ENCODE results near the gene TBC1D16. TPM values are rescaled to one million over a fixed set of nuclear protein-coding genes. Genes with fewer than 3 reads are reported as not detected.

The TBC1D16 gene
- total RNA-seq, 6 experiments from 2014 or later: 5.8 to 21.0 (median 14.4) TPM

DNA sequence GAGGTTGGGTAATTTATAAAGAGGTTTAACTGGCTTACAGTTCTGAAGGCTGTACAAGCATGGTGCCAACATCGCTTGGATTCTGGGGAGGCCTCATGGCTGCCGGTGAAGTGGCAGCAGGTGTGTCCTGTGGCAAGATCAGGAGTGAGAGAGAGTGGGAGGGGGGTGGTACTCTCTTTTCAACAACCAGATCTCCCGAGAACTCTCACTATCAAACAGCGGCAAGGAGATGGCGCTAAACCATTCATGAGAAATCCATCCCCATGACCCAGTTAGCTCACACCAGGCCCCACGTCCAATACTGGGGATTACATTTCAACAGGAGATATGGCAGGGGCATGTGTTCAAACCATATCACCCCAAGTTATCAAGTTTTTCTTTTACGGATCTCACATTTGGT, 152.5 kb downstream of the TBC1D16 start:
- no peak overlapping the region for H3K4me3 ChIP-seq
- no peak for DNase-seq
- TF ChIP-seq, protein P1, sequence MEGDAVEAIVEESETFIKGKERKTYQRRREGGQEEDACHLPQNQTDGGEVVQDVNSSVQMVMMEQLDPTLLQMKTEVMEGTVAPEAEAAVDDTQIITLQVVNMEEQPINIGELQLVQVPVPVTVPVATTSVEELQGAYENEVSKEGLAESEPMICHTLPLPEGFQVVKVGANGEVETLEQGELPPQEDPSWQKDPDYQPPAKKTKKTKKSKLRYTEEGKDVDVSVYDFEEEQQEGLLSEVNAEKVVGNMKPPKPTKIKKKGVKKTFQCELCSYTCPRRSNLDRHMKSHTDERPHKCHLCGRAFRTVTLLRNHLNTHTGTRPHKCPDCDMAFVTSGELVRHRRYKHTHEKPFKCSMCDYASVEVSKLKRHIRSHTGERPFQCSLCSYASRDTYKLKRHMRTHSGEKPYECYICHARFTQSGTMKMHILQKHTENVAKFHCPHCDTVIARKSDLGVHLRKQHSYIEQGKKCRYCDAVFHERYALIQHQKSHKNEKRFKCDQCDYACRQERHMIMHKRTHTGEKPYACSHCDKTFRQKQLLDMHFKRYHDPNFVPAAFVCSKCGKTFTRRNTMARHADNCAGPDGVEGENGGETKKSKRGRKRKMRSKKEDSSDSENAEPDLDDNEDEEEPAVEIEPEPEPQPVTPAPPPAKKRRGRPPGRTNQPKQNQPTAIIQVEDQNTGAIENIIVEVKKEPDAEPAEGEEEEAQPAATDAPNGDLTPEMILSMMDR (IDR thresholded peaks at IDR 0.05): no peak
- TF ChIP-seq POLR2A (IDR thresholded peaks at IDR 0.05): no peak
- H3K9me3 ChIP-seq: no peaks in the 10 kb centered on the region
- no peaks in the 10 kb centered on the region for H3K4me1 ChIP-seq
- 83% methylated on average over 7 of the region's 7 CpGs for WGBS (ENCODE audit: insufficient coverage, low coverage, low lambda C conversion rate, missing lambda C conversion rate)
- no peak for ATAC-seq
- no peak overlapping the region for H3K27ac ChIP-seq
- no peaks in the 10 kb centered on the region for H3K36me3 ChIP-seq
- no peaks in the 10 kb centered on the region for H3K27me3 ChIP-seq
- intact Hi-C loops (cut with DNase I): no loop called here

Other genes with a start within 250 kb of the TBC1D16 start
- gene CBX8, start 238.8 kb downstream of the TBC1D16 start, total RNA-seq: 1 to 10 TPM; 1.2 to 4.7 (median 2.0) TPM
- gene CBX4, start 196.4 kb downstream of the TBC1D16 start, total RNA-seq: 10 to 100 TPM in 5 of 6 experiments, 1 to 10 TPM in 1; 8.9 to 21.9 (median 15.1) TPM
- gene CCDC40, start 770 bp upstream of the TBC1D16 start, total RNA-seq: 1 to 10 TPM; 1.7 to 3.1 (median 2.1) TPM
- 10 to 100 TPM; 42.7 to 94.1 (median 71.0) TPM for gene GAA, start 65.7 kb upstream of the TBC1D16 start, total RNA-seq
- 10 to 100 TPM; 21.6 to 41.7 (median 32.2) TPM for gene EIF4A3, start 111.3 kb upstream of the TBC1D16 start, total RNA-seq
- under 1 TPM in 3 of 6 experiments, not detected in 3; 0.20 to 0.29 (median 0.22) TPM for gene CARD14, start 134.2 kb upstream of the TBC1D16 start, total RNA-seq
- 10 to 100 TPM in 5 of 6 experiments, 1 to 10 TPM in 1; 9.7 to 23.5 (median 15.7) TPM for gene SGSH, start 184.5 kb upstream of the TBC1D16 start, total RNA-seq
- gene SLC26A11, start 184.6 kb upstream of the TBC1D16 start, total RNA-seq: 1 to 10 TPM; 5.8 to 9.8 (median 6.5) TPM
- 10 to 100 TPM; 59.1 to 87.7 (median 73.0) TPM for gene RNF213, start 225.0 kb upstream of the TBC1D16 start, total RNA-seq

Measured in right lobe of liver (tissue), 6 donors.